ENCODE measurements around the gene CAMK2G.
"Not testable (repeated sequence)": the region's sequence is repeated elsewhere in the genome, so short reads cannot be mapped to it uniquely, and the experiment has no call there.

Gene CAMK2G

DNA sequence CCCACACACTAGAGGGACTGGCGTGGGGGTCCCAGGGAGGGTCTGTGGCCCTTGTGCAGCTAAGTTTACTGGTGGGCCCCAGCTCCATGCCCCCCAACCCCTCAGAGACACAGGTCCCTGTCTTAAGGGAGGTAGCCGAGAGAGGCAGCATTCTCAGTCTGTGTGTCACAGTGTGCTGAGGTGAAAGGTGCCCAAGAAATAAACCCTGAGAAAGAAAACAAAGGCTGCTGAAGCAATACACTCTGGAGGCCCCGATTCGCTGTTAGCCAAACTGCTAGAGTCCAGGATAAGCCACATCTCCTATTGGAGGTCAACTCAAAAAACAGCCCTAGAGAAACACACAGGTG is 34.3 kb downstream of the CAMK2G start:
- DNase-seq (ENCODE audit: low read depth in 2 of 2): no peak

DNA sequence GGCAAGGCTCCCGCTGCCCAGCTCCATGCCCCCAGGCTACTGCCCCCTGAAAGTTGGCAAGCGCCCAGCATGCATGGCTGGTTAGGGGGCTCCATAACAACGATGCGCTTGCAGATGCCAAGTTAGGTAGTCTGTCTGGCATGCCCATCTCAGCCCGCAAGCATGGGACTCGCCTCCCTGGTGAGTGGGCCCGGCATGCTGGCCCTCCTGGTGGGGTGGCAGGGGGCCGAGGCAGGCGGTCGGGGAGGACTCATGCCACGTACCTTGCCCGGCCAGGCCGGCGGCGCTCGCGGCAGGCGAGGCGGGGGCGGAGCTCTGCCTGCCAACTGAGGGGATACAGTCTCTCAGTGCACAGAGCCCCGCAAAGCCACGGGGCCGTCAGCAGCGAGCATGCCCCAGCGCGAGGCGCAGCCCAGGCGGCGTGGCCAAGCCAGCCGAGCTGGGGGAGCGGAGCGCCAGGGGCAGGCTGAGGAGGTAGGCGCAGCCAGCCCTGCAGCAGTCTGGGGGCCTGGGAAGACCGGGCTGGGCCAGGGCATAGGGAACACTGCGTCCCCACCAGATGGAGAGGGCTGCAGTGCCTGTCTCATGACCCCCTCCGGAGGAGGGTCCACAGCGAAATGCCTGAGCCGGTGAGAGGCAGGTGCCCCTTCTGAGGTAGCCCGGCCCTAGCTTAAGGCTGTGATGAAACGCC is 34.9 kb downstream of the CAMK2G start:
- DNase-seq (ENCODE audit: low read depth in 2 of 2): no peak

DNA sequence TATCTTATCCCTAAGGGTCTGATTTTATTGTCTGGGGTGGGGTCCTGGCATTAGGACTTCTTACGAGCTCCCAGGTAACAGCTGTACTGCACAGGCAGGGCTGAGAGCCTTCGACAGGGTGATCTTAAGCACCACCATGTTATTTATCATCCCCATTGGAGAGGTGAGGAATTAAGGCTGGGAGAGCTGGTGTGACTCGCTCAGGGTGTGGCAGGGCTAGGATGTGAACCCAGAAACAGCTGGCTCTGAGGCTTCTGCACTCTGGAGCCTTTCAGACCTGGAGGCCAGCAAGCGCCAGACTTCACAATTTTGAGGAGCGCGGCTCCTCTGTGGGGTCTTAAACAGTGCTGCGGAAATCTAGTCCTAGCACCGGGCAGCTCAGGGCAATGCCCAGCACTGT is 35.5 kb downstream of the CAMK2G start:
- DNase-seq (ENCODE audit: low read depth in 2 of 2): no peak

DNA sequence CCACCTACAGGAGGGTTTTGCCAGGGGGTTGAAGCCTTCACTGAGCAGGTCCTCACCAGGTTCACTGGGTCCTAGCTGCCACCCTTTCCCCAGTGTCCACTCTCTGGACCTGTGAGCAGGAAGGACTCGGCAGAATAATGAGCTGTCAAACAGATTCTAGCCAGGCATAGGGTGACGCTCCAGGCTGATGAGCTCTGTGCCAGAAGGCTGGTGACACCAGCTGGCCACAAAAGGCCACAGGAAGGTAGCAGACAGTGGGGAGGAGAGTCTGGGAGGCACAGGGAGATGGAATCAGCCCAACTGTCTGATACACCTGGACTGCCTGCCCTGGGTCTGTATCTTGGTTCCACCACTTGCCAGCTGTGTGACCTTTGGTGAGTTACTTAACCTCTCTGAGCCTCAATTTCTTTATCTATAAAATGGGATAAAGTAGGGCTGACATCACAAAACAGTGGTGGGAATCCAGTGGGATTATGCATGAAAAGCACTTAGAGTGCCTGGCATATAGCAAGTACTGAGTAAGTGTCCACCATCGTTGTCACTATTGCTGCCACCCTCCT is 36.3 kb downstream of the CAMK2G start:
- DNase-seq (ENCODE audit: low read depth in 2 of 2): no peak

DNA sequence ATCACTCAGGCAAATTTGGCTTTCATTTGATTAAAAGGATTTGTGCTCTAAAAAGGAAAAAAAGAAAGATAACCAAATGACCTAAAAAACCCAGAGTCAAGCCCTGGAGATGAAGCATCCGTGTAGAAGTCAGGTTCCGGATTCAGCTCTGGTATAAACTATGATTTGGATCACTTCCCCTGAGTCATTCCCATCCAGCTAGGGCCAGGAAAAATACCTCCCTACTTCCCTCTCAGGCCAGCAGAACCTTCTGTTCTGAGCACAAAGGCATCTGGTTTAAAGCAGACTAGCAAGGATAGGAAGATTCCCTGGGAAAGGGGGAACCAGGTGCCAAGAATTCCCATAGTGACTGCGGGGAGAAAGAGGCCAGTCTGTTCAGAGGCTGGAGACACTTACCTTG is 37.3 kb downstream of the CAMK2G start:
- DNase-seq (ENCODE audit: low read depth in 2 of 2): no peak

DNA sequence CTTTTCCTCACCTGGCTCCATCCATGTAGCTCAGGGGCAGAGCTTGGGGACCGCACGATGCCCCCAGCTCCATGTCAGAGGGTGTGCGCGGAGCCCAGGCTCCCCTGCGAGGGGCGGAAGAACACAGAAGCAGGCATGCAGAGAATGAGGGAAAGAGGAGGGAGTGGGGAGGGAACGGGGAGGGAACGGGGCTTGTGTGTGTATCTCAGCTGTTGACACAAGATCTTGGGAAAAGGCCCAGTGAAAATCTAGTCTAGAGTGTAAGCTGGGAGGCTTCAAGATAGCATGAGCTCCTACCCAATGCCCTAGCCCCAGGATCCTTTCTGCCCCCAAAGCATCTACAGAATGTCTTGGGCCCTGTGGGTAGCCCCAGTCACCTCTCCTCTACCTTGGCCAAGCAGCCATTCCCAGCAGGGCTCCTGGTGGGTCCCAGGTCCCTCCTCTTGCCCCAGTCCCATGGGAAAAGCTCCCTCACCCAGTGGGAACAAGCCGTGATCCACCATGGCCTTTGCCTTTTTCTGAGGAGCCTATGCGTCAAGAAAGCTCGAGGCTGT is 37.9 kb downstream of the CAMK2G start:
- DNase-seq (ENCODE audit: low read depth in 2 of 2): no peak

DNA sequence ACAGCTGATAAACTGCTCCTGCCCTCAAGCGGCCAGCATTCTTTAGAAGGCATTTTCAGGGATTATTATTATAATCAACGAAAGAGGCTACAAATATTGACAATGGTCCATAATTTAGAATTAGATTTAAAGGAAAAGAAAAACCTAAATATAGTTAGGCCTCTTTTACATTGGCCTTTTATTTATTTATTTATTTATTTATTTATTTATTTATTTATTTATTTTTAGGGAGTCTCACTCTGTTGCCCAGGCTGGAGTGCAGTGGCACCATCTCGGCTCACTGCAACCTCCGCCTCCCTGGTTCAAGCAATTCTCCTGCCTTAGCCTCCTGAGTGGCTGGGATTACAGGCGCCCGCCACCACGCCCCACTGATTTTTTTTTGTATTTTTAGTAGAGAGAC is 45.3 kb downstream of the CAMK2G start:
- not testable (repeated sequence) for DNase-seq (ENCODE audit: low read depth in 2 of 2)

DNA sequence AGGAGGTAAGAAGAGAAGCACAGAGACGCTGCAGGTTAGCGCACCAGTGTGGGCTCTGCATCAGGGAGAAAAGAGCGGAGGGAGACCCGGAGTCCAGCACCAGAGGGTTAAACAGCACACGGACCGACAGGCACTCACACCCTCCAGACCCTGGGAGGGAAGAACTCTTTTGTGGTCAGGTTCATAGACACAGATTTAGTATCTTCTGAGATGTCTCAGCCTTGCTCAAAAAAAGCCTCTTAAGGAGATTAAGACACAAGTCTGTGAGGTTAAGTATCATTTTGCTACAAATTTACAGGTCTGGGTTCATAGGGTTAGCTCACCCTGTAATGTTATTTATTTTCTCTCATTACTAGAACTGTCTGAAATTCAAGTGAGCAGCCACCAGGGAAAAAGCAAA is 46.2 kb downstream of the CAMK2G start:
- DNase-seq (ENCODE audit: low read depth in 2 of 2): no peak

DNA sequence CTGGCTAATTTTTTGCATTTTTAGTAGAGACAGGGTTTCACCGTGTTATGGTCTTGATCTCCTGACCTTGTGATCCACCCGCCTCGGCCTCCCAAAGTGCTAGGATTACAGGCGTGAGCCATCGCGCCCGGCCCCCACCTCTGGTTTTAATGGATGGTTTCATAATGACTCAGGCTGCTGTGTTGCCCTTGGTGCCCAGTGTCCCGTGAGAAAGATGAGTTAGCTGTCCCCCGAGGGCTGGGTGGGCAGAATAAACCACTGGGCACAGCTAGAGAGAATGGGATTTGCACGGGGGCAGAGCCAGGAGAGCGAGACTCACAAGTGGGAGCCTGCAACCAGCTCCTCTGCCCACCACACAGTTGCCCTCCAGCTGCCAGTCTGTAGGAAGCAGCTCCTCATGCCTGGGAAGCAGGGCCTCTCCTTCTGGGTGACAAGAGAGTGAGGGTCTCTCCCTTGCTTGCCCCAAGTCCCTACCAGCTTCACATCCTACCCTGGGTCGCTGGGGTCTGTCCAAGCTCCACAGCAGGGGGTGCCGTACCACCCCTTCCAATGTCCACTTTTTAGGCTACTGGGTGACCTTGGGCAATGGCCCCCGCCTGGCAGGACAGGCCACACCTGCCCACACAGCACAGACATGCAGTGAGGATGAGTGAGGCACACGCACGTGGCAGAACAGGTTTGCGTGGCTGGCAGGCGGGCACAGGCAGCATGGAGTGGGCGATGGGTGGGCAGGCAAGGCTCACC is 46.8 kb downstream of the CAMK2G start:
- no peak for DNase-seq (ENCODE audit: low read depth in 2 of 2)

DNA sequence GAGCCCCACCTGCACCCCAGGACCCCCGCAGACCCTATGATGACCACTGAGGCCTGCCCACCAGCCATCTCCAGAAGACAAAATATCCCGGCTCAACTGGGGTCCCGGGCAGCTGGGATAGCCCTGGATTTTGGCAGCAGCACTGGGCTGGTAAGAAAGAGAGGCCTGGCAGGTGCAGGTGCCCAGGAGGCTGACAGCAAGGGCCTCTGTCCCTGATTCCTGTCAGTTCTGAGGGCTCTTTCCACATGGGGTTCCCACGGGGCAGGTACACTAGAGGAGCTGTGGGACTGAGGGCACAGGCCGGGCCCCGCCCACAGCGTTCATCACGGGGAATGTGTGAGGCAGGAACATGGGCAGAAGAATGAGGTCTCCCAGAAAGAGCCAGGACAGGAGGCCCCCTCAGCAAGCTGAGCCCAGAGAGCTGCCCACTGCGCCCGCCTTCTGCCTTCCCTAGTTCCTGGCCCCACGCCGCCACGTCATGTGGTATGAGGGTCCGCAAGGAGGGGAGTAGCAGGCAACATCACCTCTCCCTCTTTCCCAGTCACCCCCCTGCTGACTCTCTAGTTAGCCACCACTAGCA is 50.1 kb downstream of the CAMK2G start:
- no peak for DNase-seq (ENCODE audit: low read depth in 2 of 2)

DNA sequence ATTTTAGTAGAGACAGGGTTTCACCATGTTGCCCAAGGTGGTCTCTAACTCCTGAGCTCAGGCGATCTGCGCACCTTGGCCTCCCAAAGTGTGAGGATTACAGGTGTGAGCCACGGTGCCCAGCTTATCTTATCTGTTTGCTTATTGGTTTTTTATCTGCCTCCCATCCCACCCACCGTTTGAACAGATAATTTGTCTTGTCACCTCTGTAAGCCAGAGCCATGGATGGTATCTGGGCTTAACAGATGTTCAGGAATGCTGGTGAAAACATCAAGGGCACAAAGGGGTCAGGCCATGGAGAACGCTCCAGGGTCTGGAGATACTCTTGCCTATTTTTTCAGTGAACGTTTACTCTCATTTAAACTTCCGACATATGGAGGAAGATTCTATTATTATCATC is 51.0 kb downstream of the CAMK2G start:
- no peak for DNase-seq (ENCODE audit: low read depth in 2 of 2)

DNA sequence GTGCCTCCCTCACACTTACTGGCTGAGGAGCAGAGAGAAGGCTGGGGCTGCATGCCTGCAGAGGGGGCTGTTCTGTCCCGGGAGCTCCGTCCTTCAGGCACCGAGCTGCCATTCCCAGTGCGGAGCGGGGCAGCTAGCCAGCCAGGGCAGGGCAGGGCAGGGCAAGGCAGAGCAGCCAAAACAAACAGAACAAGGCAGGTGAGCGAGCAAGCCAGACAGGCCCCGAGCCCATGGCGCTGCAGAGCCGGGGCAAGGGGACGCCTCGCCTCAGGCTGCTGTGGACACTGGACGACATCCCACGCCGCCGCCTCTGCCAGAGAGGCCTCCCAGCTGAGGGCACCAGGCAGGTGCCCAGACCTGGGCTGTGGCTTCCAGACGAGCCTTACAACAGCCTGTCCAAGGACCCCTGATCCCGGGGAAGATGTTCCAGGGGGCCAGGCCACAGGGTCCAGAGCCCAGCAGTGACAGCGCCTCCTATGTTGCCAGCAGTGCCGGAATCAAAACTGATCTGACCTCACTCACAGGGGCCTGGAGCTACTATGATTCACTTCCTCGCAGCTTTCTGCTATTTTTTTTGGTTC is 54.8 kb downstream of the CAMK2G start:
- no peak for DNase-seq (ENCODE audit: low read depth in 2 of 2)

DNA sequence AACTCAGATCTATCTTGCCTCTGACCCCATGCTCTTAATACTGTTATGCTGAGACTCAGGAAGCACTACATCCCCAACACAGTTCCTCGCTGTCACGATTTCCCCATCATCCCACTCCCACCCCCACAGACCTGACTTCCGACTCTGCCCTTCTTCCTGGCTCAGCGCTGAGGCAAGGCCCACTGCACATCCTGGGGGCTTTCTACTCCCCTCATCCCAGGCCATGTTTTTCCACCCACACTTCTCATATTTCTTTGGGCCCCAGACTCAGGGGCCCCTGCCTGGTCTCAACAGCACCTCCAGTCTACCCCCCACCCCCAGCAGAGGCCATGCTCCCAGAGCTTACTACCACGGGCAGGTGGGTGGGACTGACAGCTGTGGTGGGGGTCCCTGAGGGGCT is 55.3 kb downstream of the CAMK2G start:
- no peak for DNase-seq (ENCODE audit: low read depth in 2 of 2)

DNA sequence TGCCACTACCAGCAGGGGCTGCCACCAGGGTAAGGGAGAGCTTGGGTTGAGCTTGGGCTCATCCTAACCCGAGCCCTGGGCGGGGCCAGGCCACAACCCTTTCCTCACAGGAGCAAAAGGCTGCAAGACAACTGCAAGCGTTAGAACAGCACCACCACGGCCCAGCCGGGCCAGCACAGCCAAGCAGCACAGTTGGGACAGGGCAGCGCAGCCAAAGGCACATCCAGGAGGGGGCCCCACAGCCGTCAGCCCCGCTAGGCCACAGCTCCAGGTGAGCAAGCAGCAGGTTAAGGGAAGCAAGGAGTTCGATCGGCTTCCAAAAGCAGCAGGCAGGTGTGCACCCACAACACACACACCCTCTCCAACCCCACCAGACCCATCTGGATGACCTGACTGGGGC is 56.0 kb downstream of the CAMK2G start:
- DNase-seq (ENCODE audit: low read depth in 2 of 2): no peak

DNA sequence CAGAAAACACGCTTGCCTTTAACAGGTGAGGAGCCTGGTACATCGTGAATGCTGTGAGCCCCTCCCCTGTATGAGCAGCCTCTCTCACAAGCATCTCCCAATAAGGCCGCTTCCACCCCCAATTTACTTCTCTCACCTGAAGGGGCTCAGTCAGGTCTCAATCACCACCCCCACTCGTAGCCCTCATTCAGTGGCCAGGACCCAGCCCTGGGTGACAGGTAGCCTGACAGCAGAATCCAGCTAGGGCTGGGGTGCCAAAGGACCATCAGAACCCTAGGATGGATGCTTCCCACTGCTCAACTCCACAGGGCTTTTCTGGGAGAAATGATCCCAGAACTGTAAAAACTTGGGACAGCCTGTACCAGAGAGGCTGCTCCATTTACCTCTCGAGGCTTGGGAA is 56.5 kb downstream of the CAMK2G start:
- no peak for DNase-seq (ENCODE audit: low read depth in 2 of 2)

DNA sequence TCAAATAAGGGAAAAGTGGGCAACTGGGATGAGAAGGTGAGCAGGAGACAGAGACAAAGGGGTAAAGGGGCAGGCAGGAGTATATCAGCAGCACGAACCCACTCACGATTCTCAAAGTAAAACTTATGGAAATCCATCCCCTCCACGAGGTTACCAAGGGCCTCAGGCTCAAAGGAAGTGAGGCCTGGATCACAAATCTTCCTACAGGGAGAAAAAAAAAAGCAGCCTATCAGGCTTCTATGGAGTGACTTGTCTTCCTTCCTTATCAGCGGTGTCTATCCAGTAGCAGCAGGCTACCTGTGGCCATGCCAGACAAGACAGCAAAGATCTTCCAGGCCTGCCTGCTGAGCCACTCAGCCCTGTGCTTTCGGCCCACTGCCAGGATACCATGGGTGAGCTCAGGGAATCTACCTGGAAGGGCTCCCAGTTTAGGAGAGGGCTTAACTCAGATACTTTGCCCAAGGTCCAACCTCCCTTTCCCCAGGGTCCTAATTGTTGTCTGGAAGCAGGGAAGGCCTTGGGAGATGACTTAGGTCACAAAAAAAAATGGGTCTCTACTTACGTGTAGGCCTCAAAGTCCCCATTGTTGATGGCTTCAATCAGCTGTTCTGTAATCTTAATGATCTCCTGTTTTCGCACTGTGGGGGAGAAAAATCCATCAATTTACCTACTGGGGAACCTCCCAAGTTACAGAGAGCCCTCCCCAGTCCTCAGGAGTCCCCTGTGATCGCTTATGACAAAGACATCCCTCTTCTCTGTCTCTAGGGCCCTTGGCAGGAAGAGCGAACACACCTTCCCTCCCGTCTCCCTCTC is 57.2 kb downstream of the CAMK2G start:
- DNase-seq (ENCODE audit: low read depth in 2 of 2): no peak

DNA sequence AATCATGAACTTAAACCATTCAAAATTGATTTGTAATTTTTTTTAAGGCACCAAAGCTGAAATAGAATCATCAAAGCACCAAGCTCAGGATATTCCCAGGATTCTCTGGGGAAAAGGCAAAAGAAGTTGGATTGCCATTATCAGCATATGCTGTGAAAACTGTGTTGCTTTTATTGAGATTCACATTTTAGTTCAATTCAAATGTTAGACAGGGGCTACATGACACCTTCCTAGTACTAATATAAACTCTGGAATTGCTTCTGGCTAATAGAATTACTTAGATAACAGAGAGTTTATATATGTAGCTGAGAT is 58.7 kb downstream of the CAMK2G start:
- no peak for DNase-seq (ENCODE audit: low read depth in 2 of 2)

DNA sequence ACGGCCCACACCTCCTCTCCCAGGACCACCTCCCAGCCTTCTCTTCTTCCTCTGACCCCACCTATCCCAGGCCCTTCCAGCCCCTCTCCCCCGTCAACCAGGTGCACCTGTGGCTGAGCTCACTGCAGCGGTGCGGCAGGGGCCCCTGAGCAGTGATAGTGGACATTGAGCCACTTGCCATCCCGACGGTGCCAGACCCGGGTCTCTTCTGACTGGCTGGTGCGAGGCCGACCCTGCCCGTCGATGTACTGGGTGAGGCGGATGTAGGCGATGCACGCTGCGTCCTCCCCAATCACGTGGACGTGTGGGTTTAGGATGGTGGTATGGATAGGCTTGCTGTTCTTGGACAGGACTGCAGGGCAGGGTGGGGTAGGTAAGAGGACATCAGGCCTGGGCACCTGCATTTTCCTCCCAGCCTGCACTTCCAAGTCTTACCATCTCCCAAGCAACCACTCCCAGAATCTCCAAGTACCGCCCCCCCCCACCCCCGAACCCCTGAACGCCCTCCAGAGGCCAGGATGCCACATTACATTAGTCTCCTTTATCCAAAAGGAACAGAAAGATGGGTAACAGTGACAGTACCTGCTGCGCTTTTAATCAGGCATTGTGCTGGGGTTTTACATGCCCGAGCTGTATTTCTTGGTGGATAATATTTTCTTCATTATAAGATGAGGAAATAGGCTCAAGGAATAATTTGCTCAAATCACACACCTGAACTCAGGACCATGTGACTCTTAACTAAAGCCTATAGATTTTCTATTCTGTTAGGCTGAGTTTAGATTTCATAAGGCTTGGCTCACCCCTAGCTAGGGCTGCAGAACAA is 59.2 kb downstream of the CAMK2G start:
- no peak for DNase-seq (ENCODE audit: low read depth in 2 of 2)

DNA sequence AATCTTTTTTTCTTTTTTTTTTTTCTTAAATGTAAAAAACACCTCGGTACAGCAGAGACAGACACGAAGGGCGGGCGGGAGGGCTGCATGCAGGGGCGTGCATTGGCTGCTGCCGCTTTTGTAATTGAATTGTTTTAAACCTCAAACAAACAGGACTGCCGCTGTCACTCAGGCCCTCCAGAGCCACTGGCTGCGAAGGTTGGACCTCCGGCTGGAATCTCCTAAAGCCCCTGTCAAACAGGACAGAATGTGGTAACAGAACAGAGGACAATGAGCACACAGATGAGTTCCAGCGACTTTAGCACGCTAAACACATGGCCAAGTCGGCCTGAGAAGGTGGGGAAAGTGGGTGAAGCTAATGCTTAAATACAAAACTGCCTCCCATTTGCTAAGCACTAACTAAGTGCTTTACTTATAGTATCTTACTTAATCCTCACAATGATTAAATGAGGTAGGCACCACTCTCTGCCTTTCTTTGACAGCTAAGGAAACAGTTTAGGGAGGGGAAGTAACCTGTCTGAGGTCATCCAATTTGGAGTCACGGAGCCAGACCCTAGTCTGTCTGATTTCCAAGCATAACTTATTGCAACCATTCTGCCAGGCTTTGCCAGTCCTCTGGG is 60.0 kb downstream of the CAMK2G start:
- no peak for DNase-seq (ENCODE audit: low read depth in 2 of 2)

DNA sequence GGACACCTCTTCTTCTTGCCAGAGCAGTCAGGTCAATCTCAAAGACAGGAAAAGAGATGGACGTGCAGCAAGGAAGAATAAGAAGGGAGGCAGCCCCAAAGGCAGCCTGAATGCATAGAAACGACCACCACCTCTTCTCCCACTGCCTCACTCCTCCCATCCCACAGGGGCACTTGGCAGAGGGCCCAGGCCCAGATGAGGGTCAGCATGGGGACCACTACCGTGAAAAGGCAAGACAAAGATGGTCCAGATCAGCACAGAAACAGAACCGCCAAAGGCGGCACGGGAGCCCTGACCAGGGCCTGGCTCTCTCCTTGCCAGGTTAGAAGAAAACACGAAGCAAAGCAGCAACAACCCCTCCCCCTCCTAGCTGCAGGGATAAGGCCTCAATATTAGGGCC is 61.0 kb downstream of the CAMK2G start:
- DNase-seq (ENCODE audit: low read depth in 2 of 2): no peak
